NCI-H2107 (cell line): ENCODE data around the gene TTLL8.

Experiments used
- DNase-seq: peaks from one replicate; lab custom pipeline; 2025; lab: John Stamatoyannopoulos, UW

The TTLL8 gene

DNA sequence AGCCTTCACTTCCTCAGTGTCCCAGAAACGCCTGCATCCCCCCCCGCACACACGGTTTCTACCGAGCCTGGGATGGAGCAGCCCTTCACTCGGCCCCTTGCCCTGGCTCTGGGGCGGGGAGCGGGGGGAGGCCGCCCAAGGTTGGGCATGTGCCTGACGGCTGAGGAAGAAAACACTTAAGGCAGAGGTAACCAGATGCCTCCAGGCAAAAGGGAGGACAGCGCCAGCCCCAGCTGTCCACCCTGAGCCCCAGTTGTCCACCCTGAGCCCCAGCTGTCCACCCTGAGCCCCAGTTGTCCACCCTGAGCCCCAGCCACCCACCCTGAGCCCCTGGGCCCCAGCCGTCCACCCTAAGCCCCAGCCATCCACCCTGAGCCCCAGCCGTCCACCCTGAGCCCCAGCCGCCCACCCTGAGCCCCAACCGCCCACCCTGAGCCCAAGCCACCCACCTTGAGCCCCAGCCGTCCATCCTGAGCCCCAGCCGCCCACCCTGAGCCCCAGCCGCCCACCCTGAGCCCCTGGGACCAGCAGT lies 3.8 kb upstream of the TTLL8 start:
- DNase-seq, result no peak

- no peak for DNase-seq
These were observed 3.2 kb upstream of the TTLL8 start for GRCh38 chr22:50061141-50061823.

GRCh38 chr22:50060441-50061140 lies 2.5 kb upstream of the TTLL8 start:
- no peak for DNase-seq

- DNase-seq, result no peak
These were observed 1.8 kb upstream of the TTLL8 start for GRCh38 chr22:50059881-50060262.

GRCh38 chr22:50058906-50059880 lies 1.1 kb upstream of the TTLL8 start:
- no peak for DNase-seq

DNA sequence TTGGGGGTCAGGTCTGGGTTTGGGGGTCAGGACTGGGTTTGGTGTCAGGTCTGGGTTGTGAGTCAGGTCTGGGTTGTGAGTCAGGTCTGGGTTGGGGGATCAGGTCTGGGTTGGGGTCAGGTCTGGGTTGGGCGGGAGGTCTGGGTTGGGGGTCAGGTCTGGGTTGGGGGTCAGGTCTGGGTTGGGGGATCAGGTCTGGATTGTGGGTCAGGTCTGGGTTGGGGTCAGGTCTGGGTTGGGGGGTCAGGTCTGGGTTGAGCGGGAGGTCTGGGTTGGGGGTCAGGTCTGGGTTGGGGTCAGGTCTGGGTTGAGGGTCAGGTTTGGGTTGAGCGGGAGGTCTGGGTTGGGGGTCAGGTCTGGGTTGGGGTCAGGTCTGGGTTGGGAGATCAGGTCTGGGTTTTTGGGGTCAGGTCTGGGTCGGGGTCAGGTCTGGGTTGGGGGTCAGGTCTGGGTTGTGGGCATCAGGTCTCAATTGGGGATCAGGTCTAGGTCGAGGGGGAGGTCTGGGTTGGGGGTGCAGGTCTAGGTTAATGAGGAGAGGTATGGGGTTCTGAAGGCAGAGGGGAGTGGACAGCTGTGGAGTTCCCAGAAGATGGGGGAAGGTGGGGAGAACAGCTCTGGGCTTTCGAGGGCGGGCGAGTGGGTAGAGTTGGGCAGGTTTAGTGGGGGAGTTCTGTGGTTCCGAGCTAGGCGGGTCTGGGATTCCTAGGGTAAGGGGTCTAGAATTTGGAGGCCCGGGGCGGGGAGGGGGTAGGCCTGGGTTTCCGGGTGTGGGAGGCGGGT lies 629 bp downstream of the TTLL8 start:
- DNase-seq, result no peak

DNA sequence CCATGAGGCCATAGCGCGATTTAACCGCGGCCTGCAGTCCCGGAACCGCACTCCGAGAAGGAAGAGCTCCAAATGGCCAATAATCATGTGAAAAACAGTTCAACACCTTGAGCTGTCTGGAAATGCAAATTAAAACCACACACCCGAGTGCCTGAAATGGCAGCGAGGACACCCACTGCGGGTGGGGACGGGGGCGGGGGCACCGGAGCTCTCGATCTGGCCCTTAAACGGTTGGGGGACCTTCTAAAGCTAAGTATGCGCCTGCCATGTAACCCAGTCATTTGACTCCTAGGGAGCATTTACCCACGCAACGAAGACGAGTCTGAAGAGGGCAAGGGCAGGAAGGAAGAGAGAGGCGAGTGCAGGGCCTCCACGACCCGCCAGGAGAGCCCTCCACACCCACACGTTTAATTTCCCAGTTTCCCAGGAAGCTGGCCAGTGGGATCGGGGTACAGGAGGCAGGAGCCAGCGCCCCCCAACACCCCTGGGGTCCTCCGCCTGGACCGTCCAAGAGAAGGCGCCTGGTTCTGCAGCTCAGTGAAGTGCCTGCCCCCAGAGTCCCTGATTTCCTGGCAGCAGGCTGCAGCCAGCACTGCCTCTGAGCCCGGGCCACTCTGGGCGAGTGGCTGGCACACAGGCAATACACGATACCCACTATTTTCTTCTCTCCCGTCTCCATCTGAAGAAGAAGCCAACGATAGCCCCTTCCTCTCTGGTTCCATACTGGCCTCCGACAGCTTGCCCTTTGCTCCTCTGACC lies 1.7 kb downstream of the TTLL8 start:
- DNase-seq, result no peak

DNA sequence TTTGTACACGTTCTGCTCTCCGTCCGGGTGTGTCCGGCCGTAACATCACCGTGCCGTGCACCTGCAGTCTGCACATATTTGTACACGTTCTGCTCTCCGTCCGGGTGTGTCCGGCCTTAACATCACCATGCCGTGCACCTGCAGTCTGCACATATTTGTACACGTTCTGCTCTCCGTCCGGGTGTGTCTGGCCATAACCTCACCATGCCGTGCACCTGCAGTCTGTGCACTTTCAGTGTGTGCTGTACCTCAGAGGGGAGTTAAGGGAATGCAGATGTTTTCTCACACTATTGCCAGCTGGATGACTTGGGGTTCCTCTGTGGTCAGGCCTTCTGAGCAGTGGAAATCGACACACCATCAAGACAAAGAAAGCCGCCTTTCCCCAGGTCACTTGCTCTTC lies 4.2 kb downstream of the TTLL8 start:
- DNase-seq, result no peak

- no peak for DNase-seq
These were observed 6.2 kb downstream of the TTLL8 start for GRCh38 chr22:50051930-50052329.

- DNase-seq, result no peak
These were observed 8.6 kb downstream of the TTLL8 start for GRCh38 chr22:50049299-50050195.

DNA sequence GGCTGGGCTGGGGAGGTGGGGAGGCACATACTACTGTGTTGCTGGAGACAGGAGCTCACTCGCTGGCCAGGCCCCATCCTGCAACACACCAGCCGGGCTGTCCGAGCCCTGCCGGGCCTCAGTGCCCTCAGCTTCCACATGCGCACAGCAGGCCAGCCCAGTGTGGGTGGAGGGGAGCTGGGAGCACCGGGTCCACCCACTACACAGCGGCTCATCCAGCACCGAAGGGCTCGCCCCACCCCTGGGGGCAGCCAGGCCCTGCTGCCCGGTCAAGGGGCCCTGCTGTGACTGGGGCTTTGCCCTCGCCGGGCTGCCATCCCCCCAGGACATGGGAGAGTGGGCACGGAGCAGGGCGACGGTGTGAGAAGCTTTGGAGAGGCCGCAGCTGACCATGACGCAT lies 9.3 kb downstream of the TTLL8 start:
- no peak for DNase-seq

DNA sequence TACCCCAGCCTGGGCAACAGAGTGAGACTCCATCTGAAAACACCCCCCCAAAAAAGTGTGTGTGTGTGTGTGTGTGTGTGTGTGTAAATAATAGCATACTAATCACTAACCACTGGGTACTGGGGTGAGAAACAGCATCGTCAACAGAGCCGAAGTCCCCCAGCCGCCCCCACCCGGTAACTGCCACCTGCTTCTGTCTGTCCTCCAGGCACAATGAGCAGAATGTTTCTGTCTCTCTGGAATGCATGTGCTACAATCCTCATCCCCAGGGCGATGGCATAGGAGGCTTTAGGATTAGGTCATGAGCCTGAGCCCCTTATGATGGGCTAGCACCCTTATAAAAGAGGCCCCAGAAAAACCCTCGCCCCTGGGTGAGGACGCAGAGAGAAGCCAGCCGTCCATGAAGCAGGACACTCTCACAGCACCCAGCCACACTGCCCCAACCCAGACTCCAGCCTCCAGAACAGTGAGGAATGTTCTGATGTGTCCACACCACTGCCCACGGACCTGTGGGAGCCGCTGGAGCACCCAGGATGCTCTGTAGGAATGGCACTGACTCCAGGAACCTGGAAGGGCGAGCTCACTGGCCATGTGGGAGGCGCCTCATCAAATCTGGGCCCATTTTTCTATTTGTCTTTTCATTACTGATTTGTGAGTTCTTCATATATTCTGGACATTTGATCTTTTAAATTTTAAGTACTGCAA lies 9.9 kb downstream of the TTLL8 start:
- no peak for DNase-seq

DNA sequence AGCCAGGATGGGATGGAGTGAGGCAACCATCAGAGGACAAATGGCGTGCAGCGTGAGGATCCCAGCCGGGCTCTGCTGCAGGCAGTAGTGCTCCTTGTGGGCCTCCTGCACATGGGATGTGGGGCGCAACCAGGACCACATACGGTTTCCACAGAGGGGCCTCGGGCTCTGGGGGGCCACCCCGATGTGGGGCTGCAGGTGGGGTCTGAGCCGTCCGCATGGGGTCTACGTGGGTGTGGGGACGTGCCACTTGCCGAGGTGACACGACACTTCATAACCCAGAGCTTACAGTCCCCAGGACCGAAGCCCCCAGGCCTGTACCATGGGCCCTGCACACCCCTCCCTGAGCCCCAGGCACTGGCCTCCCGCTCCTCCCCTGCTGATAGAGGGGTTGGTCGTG lies 10.8 kb downstream of the TTLL8 start:
- no peak for DNase-seq

GRCh38 chr22:50046481-50047245 lies 11.4 kb downstream of the TTLL8 start:
- no peak for DNase-seq

GRCh38 chr22:50046019-50046415 lies 12.1 kb downstream of the TTLL8 start:
- no peak for DNase-seq

- DNase-seq, result no peak
These were observed 12.7 kb downstream of the TTLL8 start for GRCh38 chr22:50045211-50046018.

GRCh38 chr22:50044485-50045118 lies 13.5 kb downstream of the TTLL8 start:
- no peak for DNase-seq
